Measurements from ENCODE around the gene MAP2K5. TPM values are rescaled to one million over a fixed set of nuclear protein-coding genes. Genes with fewer than 3 reads are reported as not detected.

MAP2K5 gene
- total and polyA plus RNA-seq, 7 donors = 9.8 to 24.0 (median 16.5) TPM

DNA sequence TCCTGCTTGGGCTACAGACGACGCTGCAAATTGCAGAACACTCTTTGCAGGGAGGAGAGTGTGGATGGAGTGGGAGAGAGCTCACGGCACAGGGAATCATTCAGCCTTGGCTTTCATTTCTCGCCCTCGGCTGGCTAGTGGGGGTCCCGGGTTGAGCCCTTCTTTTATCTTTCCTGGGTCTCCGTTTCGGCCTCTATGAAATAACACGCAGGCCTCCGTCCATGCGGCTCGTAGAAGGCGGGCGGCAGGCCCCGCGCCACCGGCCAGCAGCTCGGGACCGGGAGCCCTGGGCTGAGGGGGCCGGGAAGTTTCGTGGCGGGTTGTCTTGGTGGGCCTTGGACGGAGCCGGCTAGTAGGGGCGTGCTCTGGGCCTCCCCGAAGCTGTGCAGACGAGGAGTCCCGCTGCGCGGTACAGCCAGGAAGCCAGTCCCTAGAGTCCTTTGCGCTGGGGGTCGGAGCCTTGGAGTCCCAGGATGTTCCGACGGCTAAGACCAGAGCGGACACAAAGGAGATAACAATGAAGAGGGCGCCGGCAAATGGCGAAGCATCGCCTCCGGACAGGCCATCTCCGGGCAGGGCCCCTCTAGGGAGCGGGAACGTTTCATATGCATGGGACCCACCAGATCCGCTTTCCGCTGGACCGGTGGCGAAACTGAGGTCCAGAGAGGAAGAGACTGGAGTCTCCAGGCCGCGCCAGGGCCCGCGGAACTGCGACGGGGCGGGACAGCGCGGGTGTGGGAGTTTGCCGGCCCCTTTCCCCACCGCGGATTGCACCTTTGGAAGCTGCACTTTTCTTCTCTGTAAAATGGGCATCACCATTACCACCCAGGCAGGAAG lies 293.0 kb downstream of the MAP2K5 start:
- H3K4me1 ChIP-seq = peaks cover 22% of the 10 kb centered on the region
- DNase-seq = peak in 1 of 2 donors; percentile 56
- WGBS, 3 donors = 60 to 64% (median 60%) methylated on average over 54 to 59 of the region's 59 CpGs
- intact Hi-C loops (cut with DNase I) = loop anchor here (1.0 to 10.0 kb wide), 4 partner anchors 313 to 381 kb away; partner anchors contain the start of gene C15orf61 (in 1 of the 2)
- peaks cover 0 to 49% (median 21%) of the 10 kb centered on the region in 3 donors for H3K27me3 ChIP-seq (ENCODE audit: insufficient read depth in 3 of 3, low read length in 2 of 3)
- H3K36me3 ChIP-seq (ENCODE audit: insufficient read depth in 1 of 2, low read depth in 1 of 2) = no peaks in the 10 kb centered on the region
- TF ChIP-seq, protein P1, sequence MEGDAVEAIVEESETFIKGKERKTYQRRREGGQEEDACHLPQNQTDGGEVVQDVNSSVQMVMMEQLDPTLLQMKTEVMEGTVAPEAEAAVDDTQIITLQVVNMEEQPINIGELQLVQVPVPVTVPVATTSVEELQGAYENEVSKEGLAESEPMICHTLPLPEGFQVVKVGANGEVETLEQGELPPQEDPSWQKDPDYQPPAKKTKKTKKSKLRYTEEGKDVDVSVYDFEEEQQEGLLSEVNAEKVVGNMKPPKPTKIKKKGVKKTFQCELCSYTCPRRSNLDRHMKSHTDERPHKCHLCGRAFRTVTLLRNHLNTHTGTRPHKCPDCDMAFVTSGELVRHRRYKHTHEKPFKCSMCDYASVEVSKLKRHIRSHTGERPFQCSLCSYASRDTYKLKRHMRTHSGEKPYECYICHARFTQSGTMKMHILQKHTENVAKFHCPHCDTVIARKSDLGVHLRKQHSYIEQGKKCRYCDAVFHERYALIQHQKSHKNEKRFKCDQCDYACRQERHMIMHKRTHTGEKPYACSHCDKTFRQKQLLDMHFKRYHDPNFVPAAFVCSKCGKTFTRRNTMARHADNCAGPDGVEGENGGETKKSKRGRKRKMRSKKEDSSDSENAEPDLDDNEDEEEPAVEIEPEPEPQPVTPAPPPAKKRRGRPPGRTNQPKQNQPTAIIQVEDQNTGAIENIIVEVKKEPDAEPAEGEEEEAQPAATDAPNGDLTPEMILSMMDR (IDR thresholded peaks at IDR 0.05) = no peak
- ATAC-seq = no peak
- no peak overlapping the region for H3K27ac ChIP-seq
- no peaks in the 10 kb centered on the region for H3K9me3 ChIP-seq
- H3K4me3 ChIP-seq = peak overlapping the region; percentile 51

DNA sequence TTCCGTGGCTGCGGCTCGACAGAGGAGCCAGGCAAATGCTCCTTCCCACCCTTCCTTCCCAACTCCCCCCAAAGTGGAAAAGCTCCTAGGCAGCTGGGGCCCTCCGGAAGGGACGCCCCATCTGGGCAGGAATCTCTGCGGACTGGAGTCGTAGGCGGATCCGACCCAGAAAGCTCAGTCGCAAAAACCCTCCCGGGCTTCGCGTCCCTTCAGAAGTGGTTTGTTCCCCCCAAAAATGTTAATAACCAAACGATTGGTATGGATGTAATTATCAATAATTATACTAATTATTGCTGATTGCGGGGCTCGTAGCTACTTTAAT lies 293.6 kb downstream of the MAP2K5 start:
- peaks cover 22% of the 10 kb centered on the region for H3K4me1 ChIP-seq
- TF ChIP-seq, protein P1 (IDR thresholded peaks at IDR 0.05) = no peak
- peak in 1 of 2 donors; percentile 42 for DNase-seq
- H3K4me3 ChIP-seq = peak overlapping the region; percentile 51
- H3K27ac ChIP-seq = no peak overlapping the region
- no peaks in the 10 kb centered on the region for H3K9me3 ChIP-seq
- ATAC-seq = no peak
- H3K36me3 ChIP-seq (ENCODE audit: insufficient read depth in 1 of 2, low read depth in 1 of 2) = no peaks in the 10 kb centered on the region
- intact Hi-C loops (cut with DNase I) = loop anchor here (1.0 to 10.0 kb wide), 4 partner anchors 314 to 381 kb away; partner anchors contain the start of gene C15orf61 (in 1 of the 2)
- H3K27me3 ChIP-seq (ENCODE audit: insufficient read depth in 3 of 3, low read length in 2 of 3) = peaks cover 0 to 43% (median 21%) of the 10 kb centered on the region in 3 donors
- WGBS, 3 donors = 30 to 36% (median 30%) methylated on average over 16 of the region's 16 CpGs

DNA sequence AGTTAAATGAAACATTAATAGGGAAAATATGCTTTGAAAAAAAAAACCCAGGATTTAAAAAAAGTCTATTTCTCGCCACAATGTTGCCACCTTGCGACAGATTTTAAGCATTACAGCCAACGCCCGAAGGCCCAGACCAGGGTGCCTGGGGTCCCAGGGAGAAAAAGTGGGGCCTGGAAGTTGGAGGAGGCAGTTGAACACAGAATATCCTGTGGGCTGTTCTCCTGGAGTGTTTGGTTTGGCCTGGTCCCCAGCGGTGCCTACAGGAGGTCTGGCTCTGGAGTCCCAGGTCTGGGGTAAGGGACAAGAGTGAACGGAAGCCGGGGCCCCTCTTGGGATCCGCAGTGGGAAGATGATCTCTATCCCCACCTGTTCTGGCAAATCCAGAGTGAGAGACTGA lies 294.0 kb downstream of the MAP2K5 start:
- DNase-seq = peak; percentile 40 to 56
- no peak overlapping the region for H3K27ac ChIP-seq

DNA sequence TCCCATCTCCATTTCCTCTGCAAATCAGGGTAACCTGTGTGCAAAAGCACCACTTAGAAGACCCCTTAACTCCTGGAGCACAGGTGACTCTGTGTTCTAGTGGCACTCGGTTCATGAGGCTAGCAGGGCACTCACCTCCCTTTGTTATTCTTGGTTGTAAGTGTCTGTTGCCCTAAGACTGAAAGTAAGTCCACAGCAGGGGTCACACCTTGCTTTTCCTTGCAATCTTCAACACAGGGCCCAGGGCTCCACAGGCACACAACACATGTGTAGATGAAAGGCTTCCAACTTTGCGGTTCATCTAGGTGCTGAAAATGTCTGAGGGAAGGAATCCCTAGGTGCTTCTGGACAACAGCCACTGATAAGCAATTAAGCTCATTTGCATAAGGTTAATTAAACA lies 294.5 kb downstream of the MAP2K5 start:
- Histone ChIP-seq H3K4me1 (peaks cover 22% of the 10 kb centered on the region), H3K27me3 (ENCODE audit: insufficient read depth in 3 of 3, low read length in 2 of 3) (peaks cover 0 to 37% (median 15%) of the 10 kb centered on the region in 3 donors)
- no peak for ATAC-seq

More for the DNA sequence above, 294.0 kb downstream of the MAP2K5 start:
- intact Hi-C loops (cut with DNase I) = loop anchor here (1.0 to 10.0 kb wide), 4 partner anchors 314 to 382 kb away; partner anchors contain the start of gene C15orf61 (in 1 of the 2)
- no peaks in the 10 kb centered on the region for H3K36me3 ChIP-seq (ENCODE audit: insufficient read depth in 1 of 2, low read depth in 1 of 2)
- TF ChIP-seq, protein P1 (IDR thresholded peaks at IDR 0.05) = peak; percentile 85
- H3K4me1 ChIP-seq = peaks cover 22% of the 10 kb centered on the region
- 1 to 27% (median 14%) methylated on average over 8 of the region's 8 CpGs for WGBS, 3 donors
- H3K4me3 ChIP-seq = peak overlapping the region; percentile 51
- ATAC-seq = no peak
- peaks cover 0 to 39% (median 17%) of the 10 kb centered on the region in 3 donors for H3K27me3 ChIP-seq (ENCODE audit: insufficient read depth in 3 of 3, low read length in 2 of 3)
- no peaks in the 10 kb centered on the region for H3K9me3 ChIP-seq

More for the DNA sequence above, 294.5 kb downstream of the MAP2K5 start:
- Histone ChIP-seq H3K27ac (no peak overlapping the region), H3K36me3 (ENCODE audit: insufficient read depth in 1 of 2, low read depth in 1 of 2) (no peaks in the 10 kb centered on the region), H3K9me3 (no peaks in the 10 kb centered on the region), H3K4me3 (no peak overlapping the region)
- TF ChIP-seq, protein P1 (IDR thresholded peaks at IDR 0.05) = no peak
- WGBS, 3 donors = 60 to 77% (median 64%) methylated on average over 2 of the region's 2 CpGs
- intact Hi-C loops (cut with DNase I) = loop anchor here (1.0 to 10.0 kb wide), 4 partner anchors 315 to 382 kb away; partner anchors contain the start of gene C15orf61 (in 1 of the 2)
- peak in 1 of 2 donors; percentile 6 for DNase-seq

Measured in psoas muscle (tissue), 8 donors.